Measurements from ENCODE around the gene SKP1.
A peak's percentile ranks its signal among the peaks of the same experiment; 100 is the strongest.

SKP1 gene

DNA sequence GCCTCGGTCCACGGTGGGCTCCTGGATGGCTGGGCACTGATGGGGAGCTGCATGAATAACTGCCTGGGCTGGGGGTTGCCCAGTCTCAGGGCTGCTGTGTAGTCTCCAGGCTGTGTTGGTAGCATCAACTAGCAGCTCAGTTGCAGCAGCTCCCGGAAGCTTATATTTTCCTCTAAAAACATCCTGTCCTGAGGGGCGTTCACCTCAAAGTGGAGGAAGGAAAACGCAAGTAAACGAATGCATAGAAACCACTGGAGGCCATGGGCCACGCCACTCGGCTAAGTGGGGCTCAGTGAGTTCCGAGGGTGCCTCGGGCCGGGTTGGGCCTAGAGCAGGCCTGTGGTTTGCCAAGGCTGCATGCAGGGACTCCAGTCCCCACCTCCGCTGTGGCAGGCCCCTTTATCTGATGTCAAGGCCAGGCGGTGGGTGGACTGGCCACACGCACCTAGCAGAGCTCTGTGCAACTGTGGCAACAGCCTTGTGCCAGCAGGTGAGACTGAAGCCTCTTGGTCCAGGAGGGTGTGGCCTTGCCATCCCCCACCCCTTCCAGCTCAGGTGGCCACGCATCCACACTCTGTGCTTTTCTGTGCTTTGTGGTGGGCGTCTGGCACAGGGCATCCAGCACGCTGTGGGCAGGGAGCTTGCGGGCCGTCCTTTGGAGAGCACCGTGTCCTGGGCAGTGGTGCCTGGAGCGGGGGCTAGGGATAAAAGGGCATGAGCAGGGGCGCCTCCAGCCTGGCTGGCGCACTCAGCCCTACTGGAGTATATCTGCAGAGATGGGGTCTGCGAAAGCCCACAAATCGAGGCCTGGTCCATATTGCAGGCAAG lies 47.1 kb downstream of the SKP1 start:
- Histone ChIP-seq H3K9ac (ENCODE audit: low read depth, low read length) (no peak overlapping the region), H3K36me3 (ENCODE audit: control insufficient read depth, insufficient read depth, low read length) (peaks cover 17% of the 10 kb centered on the region), H3K9me3 (ENCODE audit: control insufficient read depth, insufficient read depth, low read length) (no peaks in the 10 kb centered on the region), H3K4me1 (ENCODE audit: control insufficient read depth, insufficient read depth, low read length) (no peaks in the 10 kb centered on the region), H3K27me3 (ENCODE audit: control insufficient read depth, insufficient read depth, low read length) (no peaks in the 10 kb centered on the region), H3K4me3 (ENCODE audit: low read depth, low read length) (no peak overlapping the region)

DNA sequence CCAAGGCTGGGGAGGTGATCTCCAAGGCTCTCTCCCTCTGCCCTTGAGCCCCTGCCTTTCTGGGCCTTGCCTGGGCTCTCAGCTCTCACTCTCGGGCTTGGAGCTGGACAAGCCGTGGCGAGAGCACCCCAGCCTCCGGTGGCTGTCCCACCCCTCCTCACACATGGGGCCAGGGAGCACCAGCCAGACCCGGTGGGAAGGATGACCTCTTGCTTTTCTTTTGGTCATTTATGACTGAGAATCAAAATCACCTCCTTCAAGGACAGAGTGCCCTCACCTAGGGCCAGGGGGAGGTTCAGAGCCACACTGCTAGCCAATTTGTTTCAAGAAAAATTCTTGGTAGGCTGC lies 48.1 kb downstream of the SKP1 start:
- Histone ChIP-seq H3K4me1 (ENCODE audit: control insufficient read depth, insufficient read depth, low read length) (no peaks in the 10 kb centered on the region), H3K9me3 (ENCODE audit: control insufficient read depth, insufficient read depth, low read length) (no peaks in the 10 kb centered on the region), H3K27me3 (ENCODE audit: control insufficient read depth, insufficient read depth, low read length) (no peaks in the 10 kb centered on the region), H3K9ac (ENCODE audit: low read depth, low read length) (peak overlapping the region; percentile 60), H3K36me3 (ENCODE audit: control insufficient read depth, insufficient read depth, low read length) (peaks cover 8% of the 10 kb centered on the region), H3K4me3 (ENCODE audit: low read depth, low read length) (no peak overlapping the region)

DNA sequence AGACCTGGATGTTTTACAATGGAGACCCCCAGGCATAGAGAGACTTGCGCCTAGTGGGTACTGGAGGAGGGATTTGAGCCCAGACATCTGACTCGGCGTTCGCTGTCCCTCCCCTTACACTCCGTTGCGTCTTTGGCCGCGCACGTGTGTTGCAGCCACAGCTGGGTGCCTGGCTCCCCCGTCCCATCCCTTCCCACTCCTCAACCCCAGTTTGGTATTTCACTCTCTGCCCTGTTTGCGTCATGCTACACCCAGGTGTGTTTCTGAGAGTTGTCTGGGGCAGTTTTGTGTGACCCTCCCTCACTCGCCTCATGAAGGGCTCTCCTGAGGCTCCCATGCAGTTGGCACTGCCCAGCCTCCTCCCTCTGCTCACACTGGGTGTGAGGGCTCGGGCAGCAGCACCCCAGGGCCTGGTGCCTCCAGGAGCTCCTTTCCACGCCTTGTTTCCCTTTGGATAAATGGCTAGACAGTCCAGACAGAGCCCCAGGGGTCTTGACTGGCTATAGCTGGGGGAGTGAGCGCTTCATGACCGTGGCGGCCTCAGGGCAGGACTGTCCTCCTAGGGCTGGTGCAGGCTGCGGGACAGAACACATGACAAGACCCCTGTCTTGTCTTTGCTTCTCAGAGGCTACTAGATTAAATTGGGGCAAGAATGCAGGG lies 48.6 kb downstream of the SKP1 start:
- no peak overlapping the region for H3K4me3 ChIP-seq (ENCODE audit: low read depth, low read length)
- peaks cover 6% of the 10 kb centered on the region for H3K36me3 ChIP-seq (ENCODE audit: control insufficient read depth, insufficient read depth, low read length)
- H3K27me3 ChIP-seq (ENCODE audit: control insufficient read depth, insufficient read depth, low read length) = no peaks in the 10 kb centered on the region
- no peaks in the 10 kb centered on the region for H3K4me1 ChIP-seq (ENCODE audit: control insufficient read depth, insufficient read depth, low read length)
- H3K9me3 ChIP-seq (ENCODE audit: control insufficient read depth, insufficient read depth, low read length) = no peaks in the 10 kb centered on the region
- no peak overlapping the region for H3K9ac ChIP-seq (ENCODE audit: low read depth, low read length)

DNA sequence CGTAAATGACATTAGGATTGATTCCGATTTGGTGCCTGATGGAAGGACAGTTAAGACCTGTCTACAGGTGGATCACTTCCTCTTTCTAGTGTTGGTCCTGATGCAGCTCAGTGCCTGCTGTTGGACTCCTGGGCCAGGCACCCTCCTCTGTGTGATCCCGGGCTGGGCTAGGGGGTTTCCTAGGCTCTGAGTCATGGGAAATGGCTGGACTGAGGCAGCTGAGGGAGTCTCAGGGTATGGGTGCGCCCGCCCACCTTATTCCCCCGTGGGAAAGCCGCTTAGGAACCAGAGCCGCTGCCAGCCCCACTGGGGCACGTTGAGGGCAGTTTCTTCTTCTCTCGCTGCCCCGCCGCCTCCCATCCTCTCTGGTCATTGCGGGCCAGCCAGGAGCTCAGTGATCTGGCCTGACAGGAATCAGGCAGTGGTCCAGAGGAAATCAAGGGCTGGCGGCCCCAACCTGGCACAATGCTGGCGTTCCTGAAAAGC lies 49.3 kb downstream of the SKP1 start:
- Histone ChIP-seq H3K9me3 (ENCODE audit: control insufficient read depth, insufficient read depth, low read length) (no peaks in the 10 kb centered on the region), H3K36me3 (ENCODE audit: control insufficient read depth, insufficient read depth, low read length) (peaks cover 8% of the 10 kb centered on the region), H3K9ac (ENCODE audit: low read depth, low read length) (no peak overlapping the region), H3K27me3 (ENCODE audit: control insufficient read depth, insufficient read depth, low read length) (no peaks in the 10 kb centered on the region), H3K4me3 (ENCODE audit: low read depth, low read length) (no peak overlapping the region), H3K4me1 (ENCODE audit: control insufficient read depth, insufficient read depth, low read length) (no peaks in the 10 kb centered on the region)

DNA sequence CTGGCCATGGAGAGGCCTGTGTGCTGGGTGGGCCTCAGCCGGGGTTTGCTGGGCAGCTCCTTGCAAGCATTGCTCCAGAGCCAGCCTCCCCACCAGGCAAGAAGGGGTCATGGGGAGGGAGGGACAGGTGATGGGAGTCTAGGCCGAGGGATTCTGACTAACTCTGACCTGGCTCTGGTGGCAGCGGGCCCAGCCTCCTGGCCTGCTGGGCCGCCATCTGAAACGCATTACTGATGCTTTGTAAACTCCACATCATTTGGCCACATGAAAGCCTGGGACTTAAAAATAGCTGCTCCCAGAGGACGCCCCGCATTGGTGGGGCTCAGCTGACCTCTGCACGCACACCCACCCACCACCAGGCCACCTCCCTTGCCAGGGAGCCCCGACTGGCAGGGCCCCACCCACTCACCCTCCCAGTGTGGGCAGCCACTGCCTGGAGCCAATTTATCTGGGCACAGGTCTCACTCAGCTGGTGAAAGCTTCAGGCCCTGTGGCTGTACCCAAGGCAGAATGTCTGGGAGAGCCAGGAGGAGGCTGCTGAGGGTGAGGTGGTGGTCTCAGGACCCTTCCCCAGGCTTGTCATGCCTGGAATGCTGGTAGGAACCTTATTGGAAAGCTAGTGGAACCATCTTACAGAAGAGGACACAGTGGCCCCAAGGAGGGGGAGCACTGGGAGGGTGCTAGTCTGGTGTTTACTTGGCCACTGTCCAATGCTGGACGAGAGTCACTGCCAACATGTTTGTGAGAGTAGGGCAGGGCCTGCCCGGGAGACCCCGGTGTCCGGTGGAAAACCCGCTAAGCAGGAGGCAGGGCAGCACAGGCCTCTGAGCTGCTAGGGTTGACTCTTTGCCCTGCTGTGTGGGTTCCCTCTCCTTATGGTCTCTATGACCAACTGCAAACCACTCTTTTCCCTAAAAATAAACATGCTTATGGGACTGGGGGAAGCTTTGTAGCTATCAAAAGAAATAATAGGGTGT lies 51.4 kb downstream of the SKP1 start:
- Histone ChIP-seq H3K9ac (ENCODE audit: low read depth, low read length) (no peak overlapping the region), H3K27me3 (ENCODE audit: control insufficient read depth, insufficient read depth, low read length) (no peaks in the 10 kb centered on the region), H3K4me3 (ENCODE audit: low read depth, low read length) (no peak overlapping the region), H3K9me3 (ENCODE audit: control insufficient read depth, insufficient read depth, low read length) (no peaks in the 10 kb centered on the region), H3K4me1 (ENCODE audit: control insufficient read depth, insufficient read depth, low read length) (no peaks in the 10 kb centered on the region), H3K36me3 (ENCODE audit: control insufficient read depth, insufficient read depth, low read length) (peaks cover 5% of the 10 kb centered on the region)

DNA sequence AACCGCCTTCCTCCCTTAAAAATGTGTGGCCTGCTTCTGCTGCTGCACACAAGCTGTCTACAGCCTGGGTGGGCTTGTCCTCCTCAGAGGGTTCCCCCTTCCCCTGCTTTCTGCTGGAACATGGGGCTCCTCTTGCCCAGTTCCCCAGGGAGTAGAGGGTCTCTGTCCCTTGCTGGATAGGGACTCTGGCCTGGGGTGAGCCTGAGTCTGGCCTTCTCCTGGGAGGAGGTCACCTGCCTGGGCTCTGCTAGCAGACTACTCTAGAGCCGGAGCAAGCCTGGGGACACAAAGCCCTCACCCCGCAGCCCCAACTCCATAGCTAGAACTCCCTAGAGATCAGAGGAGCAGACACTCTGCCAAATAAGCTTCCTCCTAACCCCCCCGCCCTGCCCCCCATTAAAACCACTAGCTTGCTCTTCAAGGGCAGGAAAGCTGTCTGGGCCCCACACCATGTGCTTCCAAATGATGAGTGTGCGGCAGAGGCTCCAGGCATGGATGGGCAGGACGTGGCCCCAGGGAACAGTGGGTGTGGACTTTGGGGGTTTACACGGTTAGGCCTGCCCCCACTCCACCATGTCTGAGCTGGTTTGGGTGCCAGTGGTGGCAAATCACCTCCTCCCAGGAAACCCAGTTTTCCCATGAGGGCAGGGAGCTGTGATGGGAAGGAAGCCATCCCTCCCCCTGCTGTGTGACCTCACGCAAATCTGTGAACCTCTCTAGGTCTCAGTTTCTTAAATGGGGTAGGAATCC lies 52.3 kb downstream of the SKP1 start:
- Histone ChIP-seq H3K9me3 (ENCODE audit: control insufficient read depth, insufficient read depth, low read length) (no peaks in the 10 kb centered on the region), H3K9ac (ENCODE audit: low read depth, low read length) (no peak overlapping the region), H3K36me3 (ENCODE audit: control insufficient read depth, insufficient read depth, low read length) (peaks cover 12% of the 10 kb centered on the region), H3K4me1 (ENCODE audit: control insufficient read depth, insufficient read depth, low read length) (no peaks in the 10 kb centered on the region), H3K27me3 (ENCODE audit: control insufficient read depth, insufficient read depth, low read length) (no peaks in the 10 kb centered on the region), H3K4me3 (ENCODE audit: low read depth, low read length) (no peak overlapping the region)

DNA sequence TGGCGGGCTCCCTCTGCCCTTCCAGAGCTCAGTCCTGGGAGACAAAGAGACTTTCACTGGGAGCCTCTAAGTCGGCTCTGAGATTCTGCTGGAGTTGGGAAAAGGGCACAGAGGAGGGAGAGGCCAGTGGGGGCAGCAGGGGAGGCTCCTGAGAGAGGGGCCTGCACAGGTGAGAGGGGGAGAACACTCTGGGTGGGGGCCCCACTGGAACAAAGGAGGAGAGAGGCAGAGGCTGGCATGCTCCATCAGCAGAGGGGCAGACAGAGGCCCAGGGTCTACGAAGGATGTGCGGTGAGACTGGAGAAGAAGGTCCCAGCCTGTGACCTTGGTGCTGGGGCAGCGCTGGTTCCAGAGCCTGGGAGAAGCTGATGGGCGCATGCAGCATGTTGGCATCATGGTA lies 53.4 kb downstream of the SKP1 start:
- Histone ChIP-seq H3K9me3 (ENCODE audit: control insufficient read depth, insufficient read depth, low read length) (no peaks in the 10 kb centered on the region), H3K9ac (ENCODE audit: low read depth, low read length) (no peak overlapping the region), H3K27me3 (ENCODE audit: control insufficient read depth, insufficient read depth, low read length) (no peaks in the 10 kb centered on the region), H3K36me3 (ENCODE audit: control insufficient read depth, insufficient read depth, low read length) (peaks cover 13% of the 10 kb centered on the region), H3K4me1 (ENCODE audit: control insufficient read depth, insufficient read depth, low read length) (no peaks in the 10 kb centered on the region), H3K4me3 (ENCODE audit: low read depth, low read length) (no peak overlapping the region)

DNA sequence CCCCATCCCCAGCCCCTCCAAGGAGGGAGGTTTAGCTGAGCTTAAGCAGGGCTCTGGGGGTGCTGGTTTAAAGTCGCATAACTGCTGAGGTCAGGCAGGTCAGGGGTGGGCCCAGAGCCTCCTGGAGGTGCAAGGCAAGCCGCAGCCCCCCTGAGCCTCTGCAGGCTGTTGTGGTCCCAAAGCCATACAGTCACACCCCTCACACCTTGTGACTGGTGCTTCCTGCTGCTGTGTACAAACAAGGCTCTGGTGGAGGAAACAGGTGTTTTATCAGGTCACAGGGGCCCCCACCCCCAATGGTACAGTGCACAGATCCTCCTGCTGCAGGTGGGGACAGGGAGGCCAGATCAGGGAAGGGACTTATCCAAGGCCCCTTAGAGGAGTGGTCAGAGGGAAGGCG lies 54.2 kb downstream of the SKP1 start:
- H3K4me1 ChIP-seq (ENCODE audit: control insufficient read depth, insufficient read depth, low read length) = no peaks in the 10 kb centered on the region
- no peaks in the 10 kb centered on the region for H3K27me3 ChIP-seq (ENCODE audit: control insufficient read depth, insufficient read depth, low read length)
- no peak overlapping the region for H3K9ac ChIP-seq (ENCODE audit: low read depth, low read length)
- H3K9me3 ChIP-seq (ENCODE audit: control insufficient read depth, insufficient read depth, low read length) = no peaks in the 10 kb centered on the region
- H3K36me3 ChIP-seq (ENCODE audit: control insufficient read depth, insufficient read depth, low read length) = peaks cover 13% of the 10 kb centered on the region
- H3K4me3 ChIP-seq (ENCODE audit: low read depth, low read length) = no peak overlapping the region

DNA sequence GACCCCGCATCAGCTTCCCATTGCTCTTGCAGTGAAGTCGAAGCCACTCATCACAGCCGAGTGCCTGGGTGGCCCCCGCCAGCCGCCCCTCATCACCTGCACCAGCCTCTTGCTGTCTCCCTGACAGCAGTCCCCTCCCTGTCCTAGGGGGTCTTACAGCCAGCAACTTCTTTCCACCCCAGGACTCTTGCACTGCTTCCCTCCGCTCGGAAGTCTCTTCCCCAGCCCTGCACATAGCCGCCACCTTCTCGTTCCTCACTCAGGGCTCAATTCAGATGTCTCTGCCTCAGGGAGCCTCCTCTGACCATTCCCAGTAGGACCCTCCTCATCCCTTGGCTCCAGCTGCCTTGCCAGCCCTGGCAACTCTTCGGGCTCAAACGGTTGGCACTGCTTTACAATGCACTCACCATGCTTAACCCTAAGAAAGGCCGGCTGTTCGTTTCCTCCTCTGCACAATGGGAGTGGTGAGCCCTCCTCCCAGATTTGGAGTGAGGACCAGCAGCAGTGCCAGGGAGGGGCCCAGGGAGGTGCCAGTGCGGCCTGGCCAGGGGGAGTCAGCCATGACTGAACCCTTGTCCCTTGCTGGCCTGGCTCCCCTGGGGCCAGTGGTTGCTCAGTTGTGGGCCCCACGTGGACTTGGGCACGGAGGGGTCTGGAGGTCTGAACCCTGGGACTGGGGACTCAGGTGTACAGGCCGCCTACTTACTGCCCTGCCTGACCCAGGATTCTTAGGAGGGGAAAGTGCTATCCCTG lies 56.2 kb downstream of the SKP1 start:
- H3K36me3 ChIP-seq (ENCODE audit: control insufficient read depth, insufficient read depth, low read length) = peaks cover 22% of the 10 kb centered on the region
- H3K9me3 ChIP-seq (ENCODE audit: control insufficient read depth, insufficient read depth, low read length) = no peaks in the 10 kb centered on the region
- peaks cover 5% of the 10 kb centered on the region for H3K4me1 ChIP-seq (ENCODE audit: control insufficient read depth, insufficient read depth, low read length)
- H3K4me3 ChIP-seq (ENCODE audit: low read depth, low read length) = no peak overlapping the region
- H3K27me3 ChIP-seq (ENCODE audit: control insufficient read depth, insufficient read depth, low read length) = no peaks in the 10 kb centered on the region
- no peak overlapping the region for H3K9ac ChIP-seq (ENCODE audit: low read depth, low read length)

DNA sequence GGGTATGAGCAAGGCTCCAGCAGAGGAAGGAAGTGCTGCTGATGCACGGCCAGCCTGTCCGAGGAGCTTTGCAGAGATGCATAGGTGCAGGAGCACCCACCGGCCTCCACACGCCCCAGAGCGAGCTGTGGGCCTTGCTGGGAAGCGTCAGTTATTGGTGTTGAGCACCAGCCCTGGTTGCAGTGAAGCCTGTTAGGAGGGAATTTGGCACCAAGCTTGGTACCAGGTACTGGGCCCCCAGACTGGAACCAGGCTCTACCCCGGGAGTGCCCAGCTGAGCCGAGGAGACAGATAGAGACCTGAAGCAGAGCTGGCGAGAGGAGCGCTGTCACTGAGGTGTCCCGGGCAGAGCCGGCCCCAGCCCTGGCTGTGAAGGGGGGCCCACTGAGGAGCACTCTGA lies 57.0 kb downstream of the SKP1 start:
- Histone ChIP-seq H3K4me1 (ENCODE audit: control insufficient read depth, insufficient read depth, low read length) (peaks cover 5% of the 10 kb centered on the region), H3K9me3 (ENCODE audit: control insufficient read depth, insufficient read depth, low read length) (no peaks in the 10 kb centered on the region), H3K4me3 (ENCODE audit: low read depth, low read length) (no peak overlapping the region), H3K27me3 (ENCODE audit: control insufficient read depth, insufficient read depth, low read length) (no peaks in the 10 kb centered on the region), H3K9ac (ENCODE audit: low read depth, low read length) (no peak overlapping the region), H3K36me3 (ENCODE audit: control insufficient read depth, insufficient read depth, low read length) (peaks cover 22% of the 10 kb centered on the region)

Measured in iPS-15b (cell line).